ENCODE results near the gene PDCD2L. TPM values are rescaled to one million over a fixed set of nuclear protein-coding genes. Genes with fewer than 3 reads are reported as not detected.
"Not testable (repeated sequence)": the region's sequence is repeated elsewhere in the genome, so short reads cannot be mapped to it uniquely, and the experiment has no call there.

The PDCD2L gene
- total RNA-seq, 1 donor from 2014 or later: 10.6 TPM

DNA sequence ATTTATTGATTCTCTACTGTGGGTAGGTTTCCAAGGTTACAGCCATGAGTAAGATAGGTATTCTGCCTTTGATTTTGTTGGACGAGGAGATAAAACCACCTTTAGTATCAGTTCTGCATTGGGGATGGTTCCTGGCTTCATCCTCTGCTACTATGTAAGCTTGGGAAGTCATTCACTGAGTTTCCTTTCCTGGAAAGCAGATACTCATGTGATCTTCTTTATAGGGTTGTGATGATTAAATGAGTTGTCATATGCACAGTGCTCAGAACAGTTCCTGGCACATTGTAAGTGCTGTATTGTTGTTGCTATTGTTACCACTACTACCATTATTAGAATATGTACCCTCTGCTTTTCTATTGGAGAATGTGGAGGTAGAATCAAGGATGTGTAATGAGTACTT, 64.2 kb downstream of the PDCD2L start:
- no peak for DNase-seq (ENCODE audit: low spot score)

DNA sequence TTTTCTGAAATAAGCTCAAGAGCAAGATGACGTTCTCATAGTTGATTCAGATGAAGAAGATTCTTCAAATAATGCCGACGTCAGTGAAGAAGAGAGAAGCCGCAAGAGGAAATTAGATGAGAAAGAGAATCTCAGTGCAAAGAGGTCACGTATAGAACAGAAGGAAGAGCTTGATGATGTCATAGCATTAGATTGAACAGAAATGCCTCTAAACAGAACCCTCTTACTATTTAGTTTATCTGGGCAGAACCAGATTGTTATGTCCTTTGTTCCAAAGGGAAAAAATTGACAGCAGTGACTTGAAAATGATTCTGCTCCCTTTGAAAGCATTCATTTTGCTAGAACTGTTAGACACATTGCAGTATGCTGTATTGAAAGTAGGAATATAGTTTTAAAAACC, 64.8 kb downstream of the PDCD2L start:
- DNase-seq (ENCODE audit: low spot score): not testable (repeated sequence)

- peak; percentile 14 for DNase-seq (ENCODE audit: low spot score)
Measured at GRCh38 chr19:34471906-34472700, 67.9 kb downstream of the PDCD2L start.

GRCh38 chr19:34474233-34474989, 70.2 kb downstream of the PDCD2L start:
- DNase-seq (ENCODE audit: low spot score): peak; percentile 17

DNA sequence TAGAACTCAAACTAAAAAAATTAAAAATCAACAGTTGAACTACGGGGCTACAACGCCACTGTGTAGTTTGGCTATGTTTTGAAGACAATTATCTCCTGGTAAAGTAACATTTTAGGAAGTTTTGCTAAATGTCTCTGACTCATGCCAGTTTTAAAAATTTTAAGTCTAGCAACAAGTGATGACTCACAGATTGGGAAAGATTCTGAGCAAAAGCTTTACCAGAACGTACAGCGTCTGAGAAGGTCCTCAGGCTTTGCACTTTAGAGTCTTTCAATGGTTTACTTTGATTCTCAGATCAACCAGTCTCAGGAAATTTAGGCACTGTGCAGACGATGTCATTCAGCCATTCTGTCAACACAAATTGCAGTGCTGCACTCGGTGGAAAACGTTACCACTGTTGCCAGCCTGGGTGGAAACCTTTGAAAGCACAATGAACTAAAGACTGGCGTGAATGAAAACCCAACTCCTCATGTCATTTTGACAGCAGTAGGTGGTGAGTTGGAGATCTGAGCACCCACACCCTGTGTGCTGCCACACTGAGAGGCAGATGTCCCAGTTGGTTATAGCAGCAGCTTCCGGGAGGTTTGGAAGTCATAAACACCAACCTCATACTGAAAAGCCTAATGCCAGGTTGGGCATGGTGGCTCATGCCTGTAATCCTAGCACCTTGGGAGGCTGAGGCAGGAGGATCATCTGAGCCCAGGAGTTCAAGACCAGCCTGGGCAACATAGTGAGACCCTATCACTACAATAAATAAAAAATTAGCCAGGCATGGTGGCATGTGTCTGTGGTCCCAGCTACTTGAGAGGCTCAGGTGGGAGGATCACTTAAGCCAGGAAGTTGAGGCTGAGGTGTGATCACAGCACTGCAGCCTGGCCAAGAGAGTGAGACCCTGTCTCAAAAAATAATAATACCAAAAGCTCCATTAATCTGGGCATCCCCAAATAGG, 71.1 kb downstream of the PDCD2L start:
- DNase-seq (ENCODE audit: low spot score): no peak

Other genes with a start within 250 kb of the PDCD2L start
- gene LSM14A, start 231.9 kb upstream of the PDCD2L start, total RNA-seq: 119 TPM
- 27.2 TPM for gene GARRE1, start 149.8 kb upstream of the PDCD2L start, total RNA-seq
- 229 TPM for gene GPI, start 39.2 kb upstream of the PDCD2L start, total RNA-seq
- 82.9 TPM for gene UBA2, start 24.0 kb downstream of the PDCD2L start, total RNA-seq
- gene WTIP, start 77.4 kb downstream of the PDCD2L start, total RNA-seq: 14.9 TPM